GM13977 (cell line): ENCODE data around the gene CGN.

Experiments
- DNase-seq: peaks from one replicate; pipeline ENCODE4 v3.0.0; 2012; ENCODE audit warnings: low spot score
- CTCF ChIP-seq: IDR thresholded peaks from 2 replicates; pipeline ENCODE4 v1.5.1; 2012; ENCODE audit warnings: mild to moderate bottlenecking, control low read depth; ENCODE audit not compliant: insufficient read depth; ENCODE audit errors: extremely low read depth, missing control alignments
- in situ Hi-C: fragments of 300-500 bp; cut with MboI; formaldehyde crosslinking; loops from one replicate; pipeline ENCODE4 v1.12.0; 2022; ENCODE audit warnings: low sequenced_read_pairs, low pct_unique_long_range_greater_than_20kb, mixed read lengths, inconsistent platforms; ENCODE audit not compliant: unreplicated experiment

Gene CGN

GRCh38 chr1:151535326-151536271 is 24.4 kb downstream of the CGN start:
- TF ChIP-seq CTCF: no peak
- no peak for DNase-seq
- in situ Hi-C loops: no loop called here

DNA sequence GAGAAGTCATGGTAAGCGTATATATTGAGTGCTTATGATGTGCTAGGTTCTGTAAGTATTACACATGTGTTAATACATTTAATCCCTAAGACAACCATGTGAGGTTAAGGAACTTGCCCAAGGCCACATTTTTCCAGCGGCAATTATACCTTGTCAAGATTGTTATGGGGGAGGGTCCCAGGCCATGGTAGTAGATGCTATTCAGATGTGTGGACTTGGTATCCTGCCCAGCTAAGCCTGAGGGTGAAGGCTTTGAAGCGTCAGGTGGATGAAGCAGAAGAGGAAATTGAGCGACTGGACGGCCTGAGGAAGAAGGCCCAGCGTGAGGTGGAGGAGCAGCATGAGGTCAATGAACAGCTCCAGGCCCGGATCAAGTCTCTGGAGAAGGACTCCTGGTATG is 25.3 kb downstream of the CGN start:
- in situ Hi-C loops: no loop called here
- TF ChIP-seq CTCF: no peak
- DNase-seq: no peak

- no peak for DNase-seq
- TF ChIP-seq CTCF: no peak
- in situ Hi-C loops: no loop called here
Observed at GRCh38 chr1:151537112-151537511, 25.9 kb downstream of the CGN start.

- in situ Hi-C loops: no loop called here
- peak; percentile 56 for DNase-seq
- TF ChIP-seq CTCF: no peak
Observed at GRCh38 chr1:151539321-151540020, 28.3 kb downstream of the CGN start.

DNA sequence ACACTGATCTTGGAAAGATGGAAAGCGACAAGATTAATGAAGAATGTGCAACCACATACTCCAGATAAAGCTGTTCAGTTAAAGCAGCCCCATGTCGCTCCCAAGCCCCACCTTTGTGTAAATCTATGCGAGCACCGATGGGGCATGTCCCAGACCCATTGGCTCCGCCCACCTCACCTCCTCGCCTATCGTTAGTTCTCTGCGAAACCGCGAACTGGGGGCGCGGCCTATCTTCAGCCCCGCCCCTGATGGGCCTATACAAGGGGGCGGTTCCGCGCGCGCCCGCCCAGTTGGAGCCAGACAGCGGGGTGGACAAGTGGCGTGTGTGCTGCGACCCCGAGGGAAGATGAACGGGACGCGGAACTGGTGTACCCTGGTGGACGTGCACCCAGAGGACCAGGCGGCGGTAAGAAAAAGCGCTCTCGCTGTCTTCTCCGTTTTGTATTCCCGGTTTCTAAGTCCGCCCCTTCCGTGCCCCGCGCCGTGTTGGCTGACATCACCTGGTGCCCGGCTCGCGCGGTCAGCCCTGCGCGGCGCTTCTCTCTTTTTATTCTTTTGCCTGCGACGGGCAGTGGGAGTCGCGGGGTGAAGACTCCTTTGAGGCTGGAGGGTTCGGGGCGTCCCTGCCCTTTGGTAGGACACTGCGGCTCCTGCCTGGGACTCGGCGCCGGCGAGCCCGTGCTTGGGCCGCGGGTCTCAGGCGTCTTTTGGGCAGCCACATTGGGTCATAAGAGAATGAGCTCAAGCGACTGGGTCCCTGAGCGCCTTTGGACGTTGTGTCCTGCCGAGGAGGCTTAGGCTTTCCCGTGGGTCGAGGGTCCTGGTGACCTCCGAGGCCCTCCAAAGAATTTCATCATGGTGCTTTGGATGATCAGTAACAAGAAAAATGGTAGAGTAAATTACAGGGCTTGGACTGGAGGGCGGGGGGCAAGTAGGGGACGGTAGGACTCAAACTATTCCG is 29.1 kb downstream of the CGN start, which contains the start of gene TUFT1:
TSS of gene TUFT1 (plus strand) at position 289 of the 961 bp plus-strand sequence. CDS start at position 347, 58 bp downstream.
- peak; percentile 91 for DNase-seq
- TF ChIP-seq CTCF: no peak
- in situ Hi-C loops: no loop called here

GRCh38 chr1:151540982-151541377 is 29.8 kb downstream of the CGN start:
- in situ Hi-C loops: no loop called here

More at GRCh38 chr1:151540982-151541377, 29.8 kb downstream of the CGN start:
- no peak for DNase-seq
- TF ChIP-seq CTCF: no peak
